ENCODE measurements around the gene ACP7.

The ACP7 gene

DNA sequence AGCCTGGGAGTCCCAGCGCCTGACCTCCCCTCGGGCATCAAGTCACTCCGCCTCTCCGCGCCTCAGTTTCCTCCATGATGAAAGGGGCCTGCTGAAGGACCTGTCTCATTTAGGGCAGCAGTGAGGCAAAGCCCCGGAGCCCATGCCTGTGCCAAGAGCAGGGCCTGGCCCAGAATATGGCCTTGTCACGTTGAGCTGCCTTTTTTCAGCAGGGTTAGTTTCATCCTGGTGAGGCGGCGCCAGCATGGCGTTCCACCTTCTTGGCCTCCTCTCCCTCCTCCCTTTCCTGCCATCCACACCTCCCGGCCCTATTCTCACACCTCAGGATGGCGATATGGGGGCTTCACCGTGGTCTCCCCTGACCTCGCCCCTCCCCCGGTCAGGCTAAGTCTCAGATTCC lies 71.6 kb downstream of the ACP7 start:
- peak overlapping the region; percentile 97 for H3K27ac ChIP-seq
- TF ChIP-seq CTCF (conservative IDR thresholded peaks at IDR 0.05) = no peak

DNA sequence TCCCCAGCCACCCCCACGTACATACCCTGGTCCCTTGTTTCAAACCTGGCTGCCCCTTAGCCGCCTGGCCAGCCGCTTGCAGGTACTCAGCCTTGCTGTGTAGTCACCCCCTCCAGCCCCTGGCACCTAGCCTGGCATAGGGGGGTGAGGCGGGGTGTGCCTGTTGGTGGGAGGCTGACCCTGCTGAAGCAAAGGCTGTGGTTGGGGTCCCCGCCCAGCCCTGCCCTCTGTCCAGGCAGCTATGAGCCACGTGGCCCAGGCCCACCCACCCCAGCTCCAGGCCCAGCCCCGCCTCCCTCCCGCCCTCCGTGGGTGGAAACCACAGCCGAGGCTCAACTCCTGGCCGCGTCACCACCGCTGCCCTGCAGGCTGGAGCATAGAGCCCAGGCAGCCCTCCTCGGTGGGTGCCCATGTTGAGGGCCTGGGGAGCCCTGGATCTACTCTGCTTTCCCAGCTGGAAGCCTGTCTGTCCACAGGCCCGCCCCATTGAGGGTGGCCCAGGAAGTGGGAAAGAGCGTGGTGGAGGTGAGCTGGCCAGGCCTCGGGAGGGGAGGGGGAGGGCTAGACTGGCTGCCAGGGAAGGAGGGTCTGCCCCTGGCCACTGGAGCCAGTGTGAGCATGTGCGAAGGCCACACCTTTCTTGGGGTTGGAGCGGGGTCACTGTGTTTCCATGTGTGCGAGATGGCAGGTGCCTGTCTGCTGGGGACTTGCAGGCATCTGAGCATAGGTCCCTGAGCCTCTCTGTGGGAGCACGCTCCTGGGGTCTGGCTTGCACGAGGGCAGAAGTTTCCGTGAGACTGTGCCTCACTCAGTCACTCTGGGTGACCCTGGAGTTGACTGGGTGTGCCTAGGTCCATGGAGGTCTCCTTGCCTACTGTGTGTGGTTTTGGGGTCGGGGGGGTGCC lies 72.4 kb downstream of the ACP7 start:
- H3K27ac ChIP-seq = peak overlapping the region; percentile 97
- no peak for TF ChIP-seq CTCF (conservative IDR thresholded peaks at IDR 0.05)

GRCh38 chr19:39157275-39157996 lies 73.3 kb downstream of the ACP7 start:
- TF ChIP-seq CTCF (conservative IDR thresholded peaks at IDR 0.05) = no peak
- H3K27ac ChIP-seq = peak overlapping the region; percentile 97

GRCh38 chr19:39157997-39158389 lies 73.8 kb downstream of the ACP7 start:
- H3K27ac ChIP-seq = peak overlapping the region; percentile 97
- no peak for TF ChIP-seq CTCF (conservative IDR thresholded peaks at IDR 0.05)

GRCh38 chr19:39158646-39159260 lies 74.6 kb downstream of the ACP7 start:
- no peak for TF ChIP-seq CTCF (conservative IDR thresholded peaks at IDR 0.05)
- H3K27ac ChIP-seq = peak overlapping the region; percentile 97

DNA sequence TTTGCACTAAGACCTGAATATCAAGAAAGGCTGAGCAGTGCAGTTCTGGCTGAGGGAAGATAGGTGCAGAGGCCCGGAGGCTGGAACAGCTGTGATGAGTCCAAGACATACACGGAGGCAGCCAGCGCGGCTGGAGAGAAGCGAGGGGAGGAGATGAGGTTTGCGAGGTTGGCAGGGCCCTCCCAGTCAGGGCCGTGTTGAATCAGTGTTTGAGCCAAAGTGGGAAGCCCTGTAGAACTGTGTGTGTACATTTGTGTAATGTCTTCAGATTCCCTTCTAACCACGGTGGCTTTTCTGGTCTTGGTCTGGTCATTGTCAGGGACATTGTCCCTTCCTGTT lies 76.3 kb downstream of the ACP7 start:
- TF ChIP-seq CTCF (conservative IDR thresholded peaks at IDR 0.05) = no peak; the same call in 1 of the 2 replicates
- peak overlapping the region; percentile 97 for H3K27ac ChIP-seq
